Motor neuron (in vitro differentiated cells): ENCODE results near the gene CACYBP. TPM values are rescaled to one million over a fixed set of nuclear protein-coding genes. Genes with fewer than 3 reads are reported as not detected.

ENCODE experiments used
- ATAC-seq, 8 experiments: fragments of 200-7000 bp; cut with Tn5 transposase; replicated peaks in 6 of 8; 2 replicates each; pipeline ENCODE4 v1.8.0; 2021; ENCODE audit warnings: mild to moderate bottlenecking in 8 of 8, moderate library complexity in 8 of 8
- H3K27ac ChIP-seq, 2 donors: fragments of 250-450 bp; sonication (Bioruptor Pico); 2 replicates each; pipeline ENCODE4 v1.9.0; 2021; ENCODE audit warnings: antibody characterized with exemption in 2 of 2, mild to moderate bottlenecking in 2 of 2, moderate library complexity in 1 of 2
- H3K4me1 ChIP-seq, 2 donors: fragments of 250-450 bp; sonication (Bioruptor Pico); replicated peaks in 1 of 2; 2 replicates each; pipeline ENCODE4 v1.6.1; 2021; ENCODE audit warnings: antibody characterized with exemption in 2 of 2, mild to moderate bottlenecking in 2 of 2, moderate library complexity in 1 of 2
- H3K4me3 ChIP-seq, 5 donors: fragments of 250-450 bp; sonication (Bioruptor Pico); 2 replicates each; pipeline ENCODE4 v1.9.0; 2021; ENCODE audit warnings: antibody characterized with exemption in 5 of 5, mild to moderate bottlenecking in 5 of 5, moderate library complexity in 4 of 5
- WGBS, 10 experiments: fragments of 450-650 bp; shearing (Covaris generic); methylation state at CpG; one replicate each; pipeline ENCODE4 v1.0.0; 2022; 5-methylcytosine and 5-hydroxymethylcytosine counted together
- in situ Hi-C, 9 experiments: fragments of 400-800 bp; cut with MboI; loops; one replicate each; pipeline ENCODE4 v1.15.0; 2021; ENCODE audit warnings: low sequenced_read_pairs in 9 of 9, low pct_unique_long_range_greater_than_20kb in 2 of 9; ENCODE audit not compliant: unreplicated experiment in 9 of 9
- total RNA-seq, 8 experiments: library from RNA; unstranded; fragments of 300-600 nt; gene quantifications; 2 replicates each; pipeline versions ENCODE4 v1.2.3 to v1.2.4, GENCODE V29; 2022

The CACYBP gene
- total RNA-seq = 100 to 1,000 TPM in 7 of 8 experiments, 10 to 100 TPM in 1; 82.5 to 174 (median 128) TPM

- peak in 7 of 8 experiments; percentile 63 to 81 (median 78) for ATAC-seq
- H3K27ac ChIP-seq = peak within 1 kb of the TSS; percentile 99 to 100
- 0 to 10% (median 0%) methylated on average over 1 to 18 of the region's 71 CpGs; no CpG with 5 or more reads in 4 of the 10 experiments for WGBS, 10 experiments
- H3K4me3 ChIP-seq = peak within 1 kb of the TSS; percentile 58 to 78 (median 69)
- H3K4me1 ChIP-seq = peaks cover 10 to 17% of the 10 kb centered on the region in 2 donors
- in situ Hi-C loops = loop anchor here (25.0 kb wide), 5 partner anchors 113 to 738 kb away; no protein-coding TSS in a partner anchor
Observed at GRCh38 chr1:174999936-175000696, at the start of gene CACYBP. Gene CACYBP (plus strand): TSS chr1:174999947. CDS start chr1:175000181, 234 bp downstream.

GRCh38 chr1:174953285-174954072 lies 46.3 kb upstream of the CACYBP start:
- peak in 6 of 8 experiments; percentile 5 to 72 (median 46) for ATAC-seq
- Histone ChIP-seq H3K4me3 (no peak overlapping the region), H3K27ac (no peak overlapping the region), H3K4me1 (peaks cover 14% of the 10 kb centered on the region in 2 donors)
- in situ Hi-C loops = no loop called here
- 37 to 77% (median 51%) methylated on average over 3 to 11 of the region's 11 CpGs for WGBS, 10 experiments

DNA sequence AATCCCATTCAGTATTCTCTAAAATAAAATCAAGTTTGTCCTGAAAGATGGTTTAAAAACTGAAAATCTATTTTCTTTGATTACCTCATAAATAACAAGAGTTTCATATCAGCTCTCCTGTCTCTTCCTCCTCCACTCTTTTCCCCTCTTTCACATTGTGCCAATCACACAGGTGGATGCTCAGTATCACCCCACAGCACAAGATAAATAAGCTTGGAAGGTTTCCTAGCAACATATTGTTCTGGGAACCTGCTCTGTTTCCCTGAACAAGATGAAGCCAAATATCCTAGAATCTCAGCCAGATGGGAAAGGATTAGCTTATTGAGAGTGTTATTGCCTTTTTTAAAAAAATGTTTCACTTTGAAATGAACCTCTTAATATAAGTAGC lies 45.7 kb upstream of the CACYBP start:
- no peak overlapping the region for H3K27ac ChIP-seq
- in situ Hi-C loops = no loop called here
- peak in 6 of 8 experiments; percentile 14 to 89 (median 70) for ATAC-seq
- no peak overlapping the region for H3K4me3 ChIP-seq
- peaks cover 14% of the 10 kb centered on the region in 2 donors for H3K4me1 ChIP-seq

DNA sequence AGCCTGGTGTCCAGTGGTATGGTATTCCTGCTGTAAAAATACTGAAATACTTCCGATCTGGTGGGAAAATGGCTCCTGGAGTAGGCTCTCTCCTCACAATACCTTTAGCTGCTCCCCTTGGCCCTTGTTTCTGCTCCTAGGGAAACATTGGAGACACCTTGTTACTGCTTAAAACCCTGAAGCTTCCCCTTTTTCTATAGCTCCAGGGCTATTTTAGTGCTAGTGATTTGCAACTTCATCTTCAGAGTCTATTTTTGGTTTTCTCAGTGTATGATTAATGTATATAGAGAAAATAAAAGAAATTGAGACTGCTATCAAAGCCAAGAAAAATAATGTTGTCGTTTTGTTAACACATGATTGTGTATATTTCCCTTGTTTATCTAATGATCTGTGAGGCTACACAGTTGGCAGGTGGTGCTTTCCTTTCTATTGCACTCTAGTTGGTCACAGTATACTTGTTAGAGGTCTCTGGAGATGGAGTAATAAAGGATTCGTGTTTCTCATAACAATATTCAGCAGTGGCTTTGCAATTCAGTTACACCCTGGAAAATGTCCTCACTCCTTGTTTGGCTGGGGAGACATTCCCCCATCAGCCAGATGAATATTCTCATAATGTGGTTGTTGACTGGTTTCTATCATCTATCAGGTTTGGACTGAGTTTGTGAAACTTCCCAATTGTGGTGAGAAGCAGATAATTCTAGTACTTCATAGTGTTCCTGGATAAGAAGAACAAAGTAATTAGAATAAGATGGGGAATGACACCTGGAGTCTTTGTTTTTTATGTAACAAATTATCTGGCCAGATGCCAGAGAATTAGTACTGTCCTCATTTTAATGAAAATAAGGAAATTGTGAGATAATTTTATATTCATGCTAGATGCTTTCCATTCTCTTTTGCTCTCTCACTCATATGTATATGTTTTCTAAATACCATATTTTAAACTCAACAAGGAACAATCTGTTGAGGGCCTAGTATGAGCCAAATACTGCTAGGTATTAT lies 44.8 kb upstream of the CACYBP start:
- 0 to 100% (median 76%) methylated on average over 1 to 3 of the region's 3 CpGs; no CpG with 5 or more reads in 1 of the 10 experiments for WGBS, 10 experiments
- peak in 6 of 8 experiments; percentile 22 to 99 (median 58) for ATAC-seq
- Histone ChIP-seq H3K4me3 (no peak overlapping the region), H3K27ac (no peak overlapping the region), H3K4me1 (peaks cover 14% of the 10 kb centered on the region in 2 donors)
- in situ Hi-C loops = no loop called here

DNA sequence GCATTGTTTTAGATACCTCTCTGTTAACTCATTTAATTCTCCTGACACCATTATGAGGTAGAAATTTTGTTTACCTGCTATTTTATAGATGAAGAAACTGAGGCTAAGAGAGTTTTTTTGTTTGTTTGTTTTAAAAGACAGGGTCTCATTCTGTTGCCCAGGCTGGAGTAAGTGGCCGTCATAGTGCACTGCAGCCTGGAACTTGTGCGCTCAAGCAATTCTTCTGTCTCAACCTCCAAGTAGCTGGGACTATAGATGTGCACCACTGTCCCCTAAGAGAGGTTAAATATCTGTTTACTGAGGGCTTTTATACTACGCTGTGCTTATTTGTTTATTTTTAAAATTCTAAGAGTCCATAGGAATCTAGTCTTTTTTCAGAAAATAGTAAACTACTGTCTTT lies 43.7 kb upstream of the CACYBP start:
- H3K27ac ChIP-seq = no peak overlapping the region
- no peak overlapping the region for H3K4me3 ChIP-seq
- H3K4me1 ChIP-seq = peaks cover 14% of the 10 kb centered on the region in 2 donors
- in situ Hi-C loops = no loop called here
- WGBS, 10 experiments = 75 to 100% (median 92%) methylated on average over 1 to 3 of the region's 3 CpGs
- ATAC-seq = no peak

- peaks cover 14% of the 10 kb centered on the region in 2 donors for H3K4me1 ChIP-seq
- H3K27ac ChIP-seq = no peak overlapping the region
- in situ Hi-C loops = no loop called here
- ATAC-seq = no peak
- no peak overlapping the region for H3K4me3 ChIP-seq
Observed at GRCh38 chr1:174956976-174957375, 42.8 kb upstream of the CACYBP start.

DNA sequence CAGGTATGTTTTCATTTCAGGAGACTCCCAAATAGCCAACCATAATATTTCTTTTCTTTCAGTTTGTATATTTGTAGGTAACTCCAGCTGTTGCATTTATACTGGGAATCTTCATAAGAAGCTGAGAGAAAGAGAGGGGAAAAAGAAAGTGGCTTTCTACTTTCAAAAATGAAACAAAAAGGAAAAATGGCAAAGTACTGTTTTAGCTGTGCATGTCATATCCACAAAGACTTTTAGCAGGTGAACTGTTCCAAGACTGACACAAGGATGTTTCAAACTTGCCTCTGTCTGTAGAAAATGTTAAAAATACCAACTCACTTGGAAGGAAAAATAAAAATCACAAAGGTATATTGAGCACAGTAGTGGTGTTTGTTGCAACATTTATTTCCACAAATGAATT lies 41.9 kb upstream of the CACYBP start:
- no peak overlapping the region for H3K27ac ChIP-seq
- in situ Hi-C loops = no loop called here
- no peak for ATAC-seq
- H3K4me3 ChIP-seq = no peak overlapping the region
- H3K4me1 ChIP-seq = peaks cover 13 to 14% of the 10 kb centered on the region in 2 donors

DNA sequence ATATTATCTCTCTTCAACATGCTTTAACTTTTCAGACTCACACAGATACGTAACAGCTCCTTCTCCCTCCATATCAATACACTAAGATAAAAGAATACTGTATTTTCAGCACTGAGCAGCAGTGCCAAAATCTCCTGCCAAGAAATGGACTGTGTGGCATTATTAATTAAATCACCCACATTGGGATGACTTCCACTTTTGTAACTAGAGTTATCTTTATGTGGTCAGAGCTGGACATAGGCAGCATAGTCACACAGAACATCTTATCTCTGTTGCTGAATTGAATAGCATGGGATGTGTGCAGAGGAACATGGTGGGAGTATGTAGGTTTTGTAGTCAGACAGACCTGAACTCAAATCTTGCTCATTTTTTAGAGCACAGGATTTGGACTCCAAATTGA lies 41.4 kb upstream of the CACYBP start:
- H3K4me3 ChIP-seq = no peak overlapping the region
- ATAC-seq = no peak
- no peak overlapping the region for H3K27ac ChIP-seq
- WGBS, 10 experiments = 67 to 100% (median 100%) methylated on average over 1 of the region's 1 CpG; no CpG with 5 or more reads in 3 of the 10 experiments
- H3K4me1 ChIP-seq = peaks cover 7 to 11% of the 10 kb centered on the region in 2 donors
- in situ Hi-C loops = no loop called here

- ATAC-seq = peak in 1 of 8 experiments; percentile 71
- in situ Hi-C loops = no loop called here
- H3K27ac ChIP-seq = no peak overlapping the region
- 0 to 100% (median 82%) methylated on average over 1 to 2 of the region's 2 CpGs; no CpG with 5 or more reads in 1 of the 10 experiments for WGBS, 10 experiments
- H3K4me3 ChIP-seq = no peak overlapping the region
- no peaks in the 10 kb centered on the region for H3K4me1 ChIP-seq
Observed at GRCh38 chr1:174960362-174960761, 39.4 kb upstream of the CACYBP start.

- no peak overlapping the region for H3K4me3 ChIP-seq
- WGBS, 10 experiments = 0 to 100% (median 79%) methylated on average over 1 to 2 of the region's 2 CpGs
- no peaks in the 10 kb centered on the region for H3K4me1 ChIP-seq
- in situ Hi-C loops = no loop called here
- H3K27ac ChIP-seq = no peak overlapping the region
- no peak for ATAC-seq
Observed at GRCh38 chr1:174963529-174964125, 36.1 kb upstream of the CACYBP start.

GRCh38 chr1:174964261-174964971 lies 35.3 kb upstream of the CACYBP start:
- no peak overlapping the region for H3K27ac ChIP-seq
- no peak overlapping the region for H3K4me3 ChIP-seq
- in situ Hi-C loops = no loop called here
- WGBS, 10 experiments = 1 to 92% (median 67%) methylated on average over 3 to 6 of the region's 6 CpGs
- H3K4me1 ChIP-seq = no peaks in the 10 kb centered on the region
- peak in 3 of 8 experiments; percentile 76 to 87 (median 87) for ATAC-seq

DNA sequence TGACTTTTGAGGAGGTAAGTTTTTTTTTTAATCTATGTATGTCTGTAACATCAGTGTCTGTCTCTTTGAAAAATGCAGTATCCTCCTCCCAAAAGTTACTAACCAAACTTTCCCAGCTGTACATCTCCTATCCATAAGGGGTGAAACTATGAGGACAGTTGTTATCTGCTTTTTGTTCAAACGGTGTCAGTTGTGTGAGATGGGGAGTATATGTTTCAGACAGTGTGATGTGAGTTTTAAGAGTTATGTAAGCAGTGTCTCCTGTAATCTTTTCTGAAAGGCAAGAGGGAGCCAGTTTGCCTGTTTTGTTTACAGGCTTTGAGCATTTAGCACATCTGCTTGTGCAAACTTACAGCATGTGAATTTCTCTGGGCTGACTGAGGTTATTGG lies 34.8 kb upstream of the CACYBP start:
- Histone ChIP-seq H3K4me1 (no peaks in the 10 kb centered on the region), H3K4me3 (no peak overlapping the region), H3K27ac (no peak overlapping the region)
- in situ Hi-C loops = no loop called here
- peak in 3 of 8 experiments; percentile 14 to 28 (median 17) for ATAC-seq
- WGBS, 10 experiments = 0 to 100% (median 70%) methylated on average over 1 of the region's 1 CpG; no CpG with 5 or more reads in 3 of the 10 experiments
